ENCODE measurements around the gene SLC25A10.

DNA sequence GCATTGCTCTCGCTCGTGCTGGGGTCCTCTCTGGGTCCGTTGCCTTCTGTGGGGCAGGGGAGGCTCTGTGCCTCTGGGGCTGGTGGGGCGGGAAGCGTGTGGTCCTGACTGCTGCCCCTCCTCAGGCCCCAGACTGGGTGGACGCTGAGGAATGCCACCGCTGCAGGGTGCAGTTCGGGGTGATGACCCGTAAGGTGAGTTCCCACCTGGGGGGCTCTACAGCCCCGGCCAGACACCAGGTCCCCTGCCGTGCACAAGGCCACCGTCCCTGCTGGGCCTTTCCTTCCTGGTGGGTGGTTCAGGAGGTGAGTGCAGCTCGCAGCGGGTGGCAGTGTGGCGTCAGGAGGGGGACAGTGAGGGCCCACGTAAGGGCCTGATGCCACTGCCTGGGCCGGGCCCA lies 21.5 kb upstream of the SLC25A10 start:
- TF ChIP-seq POLR2A (IDR thresholded peaks at IDR 0.05; ENCODE audit: low read depth, low read length) (no peak), POLR2AphosphoS5 (IDR thresholded peaks at IDR 0.05; ENCODE audit: low read depth, low read length) (no peak), TAF1 (IDR thresholded peaks at IDR 0.05; ENCODE audit: borderline replicate concordance, low read depth, low read length) (no peak)

Data from GM12892 (cell line).